NOMO-1 treated with DMSO at 0.1 percent for 48 hours (cell line): ENCODE results near the gene HNRNPUL1.

Experiments used
- DNase-seq: peaks from one replicate; lab custom pipeline; 2025; ENCODE audit not compliant: unreplicated experiment; lab: John Stamatoyannopoulos, UW

Gene HNRNPUL1

GRCh38 chr19:41352279-41352608, 88.1 kb downstream of the HNRNPUL1 start:
- no peak for DNase-seq

DNA sequence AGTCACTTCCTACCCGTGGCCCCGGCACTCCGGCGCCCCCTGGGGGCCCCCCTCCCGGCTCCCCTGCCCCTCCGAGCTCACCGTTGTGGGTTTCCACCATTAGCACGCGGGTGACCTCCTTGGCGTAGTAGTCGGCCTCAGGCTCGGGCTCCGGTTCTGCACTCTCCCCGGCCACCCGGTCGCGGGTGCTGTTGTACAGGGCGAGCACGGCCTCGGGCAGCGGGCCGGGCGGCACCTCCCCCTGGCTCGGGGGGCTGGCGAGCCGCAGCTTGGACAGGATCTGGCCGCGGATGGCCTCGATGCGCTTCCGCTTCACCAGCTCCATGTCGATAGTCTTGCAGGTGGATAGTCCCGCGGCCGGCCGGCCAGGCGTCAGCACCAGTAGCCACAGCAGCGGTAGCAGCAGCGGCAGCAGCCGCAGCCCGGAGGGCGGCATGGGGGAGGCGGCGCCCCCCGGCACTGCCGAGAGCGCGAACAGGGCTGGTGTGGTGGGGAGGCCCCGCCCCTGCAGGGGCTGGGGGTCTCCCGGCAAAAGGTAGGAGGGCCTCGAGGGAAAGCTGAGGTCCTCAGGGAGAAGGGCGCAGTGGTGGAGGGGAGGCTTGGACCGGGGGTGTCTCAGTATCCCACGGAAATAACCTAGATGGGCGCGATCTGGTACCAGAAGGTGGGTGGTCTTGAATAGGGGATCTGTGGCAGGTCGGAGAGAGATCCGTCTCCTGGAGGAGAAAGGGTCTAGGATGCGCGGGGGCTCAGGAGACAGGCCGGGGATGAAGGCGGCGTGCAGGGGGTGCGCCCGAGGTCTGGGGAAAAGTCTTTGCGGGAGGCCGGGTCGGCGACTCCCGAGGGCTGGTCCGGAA, 88.7 kb downstream of the HNRNPUL1 start:
- peak; percentile 61 for DNase-seq

DNA sequence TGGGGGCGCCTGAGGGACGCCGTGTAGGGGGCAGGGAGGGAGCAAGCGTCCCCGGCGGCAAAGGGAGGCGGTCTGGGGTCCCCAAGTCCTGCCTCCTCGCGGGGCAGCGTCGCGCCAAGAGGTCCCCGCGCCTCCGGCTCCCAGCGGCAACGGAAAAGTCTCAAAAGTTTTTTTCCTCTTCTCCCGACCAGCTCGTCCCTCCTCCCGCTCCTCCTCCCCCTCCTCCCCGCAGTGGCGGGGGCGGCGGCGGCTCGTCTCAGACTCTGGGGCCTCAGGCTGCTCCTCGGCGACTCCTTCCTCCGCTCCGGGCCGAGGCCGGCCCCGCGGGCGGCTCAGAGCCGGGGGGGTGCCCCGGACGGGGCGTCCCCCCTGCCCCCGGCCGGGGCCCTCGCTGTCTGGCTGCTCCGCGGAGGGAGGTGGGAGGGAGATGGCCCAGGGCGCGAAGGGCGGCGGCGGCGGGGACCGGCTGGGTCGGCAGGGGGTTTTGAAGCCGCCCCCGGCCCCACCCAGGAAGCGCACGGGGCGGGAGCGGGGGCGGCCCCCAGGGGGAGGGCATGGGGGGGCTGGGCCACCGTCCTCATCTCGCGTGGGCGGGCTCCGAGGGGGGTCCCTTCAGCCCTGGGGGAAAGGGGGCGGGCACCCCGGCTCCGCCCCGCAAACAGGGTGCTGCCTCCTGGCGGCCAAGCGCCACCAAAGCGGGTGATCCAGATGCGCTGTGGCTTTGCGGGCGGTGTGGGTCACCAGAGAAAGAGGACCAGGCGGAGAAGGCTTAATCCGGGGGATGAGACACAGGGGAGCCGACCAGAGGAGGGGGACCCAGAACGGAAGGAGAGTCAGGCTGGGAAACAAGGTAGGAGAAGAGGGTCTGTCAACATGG, 89.5 kb downstream of the HNRNPUL1 start, which contains the start of gene TGFB1:
TSS of gene TGFB1 (minus strand) at position 457 of the 877 bp plus-strand sequence. CDS start 878 bp downstream, outside the sequence.
- DNase-seq: peak; percentile 75

DNA sequence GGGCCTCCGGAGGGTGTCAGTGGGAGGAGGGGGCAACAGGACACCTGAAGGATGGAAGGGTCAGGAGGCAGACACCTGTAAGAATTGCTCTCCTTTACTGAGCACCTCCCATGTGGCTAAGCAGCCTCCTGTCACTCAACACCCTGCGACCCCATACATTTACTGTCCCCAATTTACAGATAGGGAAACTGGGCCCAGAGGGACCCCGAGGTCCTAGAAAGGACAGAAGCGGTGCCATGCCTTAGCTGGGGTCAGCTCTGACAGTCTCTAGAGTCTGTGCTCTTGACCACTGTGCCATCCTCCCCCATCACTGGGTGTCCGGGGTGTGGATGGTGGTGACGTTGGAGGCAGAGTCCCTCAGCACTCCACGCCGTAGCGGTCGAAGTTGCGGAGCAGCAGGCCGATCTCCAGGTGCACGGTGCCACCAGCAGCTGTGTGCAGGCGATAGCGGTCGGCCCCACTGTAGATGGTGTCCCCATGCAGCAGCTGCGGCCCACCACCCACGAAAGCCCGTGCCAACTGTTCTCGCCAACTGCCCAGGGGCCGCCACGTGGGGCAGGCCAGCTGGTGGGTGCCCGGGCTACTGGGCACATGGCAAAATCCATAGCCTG, 90.3 kb downstream of the HNRNPUL1 start:
- DNase-seq: no peak

DNA sequence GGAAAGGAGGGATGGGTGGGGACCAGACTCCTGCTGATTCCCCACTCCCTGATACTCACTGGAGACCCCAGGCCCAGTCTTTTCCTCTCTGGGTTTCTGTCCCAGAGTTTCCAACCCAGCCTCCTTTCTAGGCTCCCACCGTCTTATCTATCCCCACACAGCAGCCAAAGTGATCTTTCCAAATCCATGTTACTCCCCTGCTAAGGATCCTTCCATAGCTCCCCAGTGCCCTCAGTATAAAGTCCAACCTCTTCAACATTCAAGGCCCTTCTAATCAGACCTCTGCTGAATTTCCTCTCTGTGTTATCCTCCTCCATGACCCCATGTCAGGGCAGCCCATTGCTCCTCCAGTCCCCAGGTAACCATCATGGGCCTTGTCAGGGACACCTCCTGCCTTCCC, 90.9 kb downstream of the HNRNPUL1 start:
- no peak for DNase-seq

GRCh38 chr19:41355802-41356201, 91.6 kb downstream of the HNRNPUL1 start:
- no peak for DNase-seq

- DNase-seq: no peak
Measured at GRCh38 chr19:41356984-41357739, 93.0 kb downstream of the HNRNPUL1 start.
